Liver (tissue), 9 donors: ENCODE measurements around the gene PTPRD. TPM values are rescaled to one million over a fixed set of nuclear protein-coding genes. Genes with fewer than 3 reads are reported as not detected.

Experiments
- DNase-seq: peaks from one replicate; pipeline ENCODE4 v3.0.0-alpha.2; 2017; ENCODE audit warnings: low spot score
- H3K27ac ChIP-seq, 2 donors: one replicate each; pipeline ENCODE4 v1.7.0; 2013; ENCODE audit warnings: inconsistent platforms in 2 of 2, low read length in 2 of 2, control low read depth in 1 of 2, low read depth in 1 of 2, mild to moderate bottlenecking in 1 of 2
- H3K27me3 ChIP-seq, 4 donors: one replicate each; pipeline versions ENCODE4 v1.6.1 to v1.7.0; 2013; ENCODE audit warnings: low read length in 3 of 4, inconsistent platforms in 1 of 4, mild to moderate bottlenecking in 1 of 4, moderate library complexity in 1 of 4; ENCODE audit not compliant: control insufficient read depth in 4 of 4, insufficient read depth in 4 of 4
- H3K36me3 ChIP-seq, 4 donors: one replicate each; pipeline versions ENCODE4 v1.6.1 to v1.7.0; 2013; ENCODE audit warnings: low read length in 3 of 4, mild to moderate bottlenecking in 3 of 4, low read depth in 1 of 4, moderate library complexity in 1 of 4; ENCODE audit not compliant: control insufficient read depth in 4 of 4, insufficient read depth in 3 of 4
- H3K4me1 ChIP-seq, 4 donors: one replicate each; pipeline versions ENCODE4 v1.6.1 to v1.7.0; 2013; ENCODE audit warnings: low read length in 3 of 4, mild to moderate bottlenecking in 3 of 4, moderate library complexity in 1 of 4; ENCODE audit not compliant: control insufficient read depth in 4 of 4, insufficient read depth in 4 of 4
- H3K4me3 ChIP-seq, 3 donors: one replicate each; pipeline versions ENCODE4 v1.6.1 to v1.7.0; 2013; ENCODE audit warnings: low read length in 3 of 3, control low read depth in 1 of 3, low read depth in 1 of 3, mild to moderate bottlenecking in 1 of 3
- H3K9ac ChIP-seq, 2 donors: one replicate each; pipeline ENCODE4 v1.7.0; 2013; ENCODE audit warnings: low read length in 2 of 2, mild to moderate bottlenecking in 2 of 2, moderate library complexity in 2 of 2, control low read depth in 1 of 2, low read depth in 1 of 2
- H3K9me3 ChIP-seq, 4 donors: one replicate each; pipeline versions ENCODE4 v1.6.1 to v1.7.0; 2013; ENCODE audit warnings: low read length in 3 of 4; ENCODE audit not compliant: control insufficient read depth in 4 of 4
- EGR1 ChIP-seq, 2 donors: IDR thresholded peaks; 2 replicates each; pipeline ENCODE4 v1.6.1; 2016 to 2018; ENCODE audit warnings: antibody characterized with exemption in 2 of 2, low read depth in 2 of 2
- FOXA1 ChIP-seq: IDR thresholded peaks from 2 replicates; pipeline ENCODE4 v1.6.1; 2016; ENCODE audit warnings: antibody characterized with exemption
- FOXA2 ChIP-seq: IDR thresholded peaks from 2 replicates; pipeline ENCODE4 v1.6.1; 2016; ENCODE audit warnings: antibody characterized with exemption
- GABPA ChIP-seq, 2 donors: IDR thresholded peaks in 1 of 2; conservative IDR thresholded peaks in 1 of 2; 2 replicates each; pipeline ENCODE4 v1.6.1; 2016; ENCODE audit warnings: antibody characterized with exemption in 2 of 2, mild to moderate bottlenecking in 1 of 2, moderate library complexity in 1 of 2
- HNF4A ChIP-seq, 2 donors: conservative IDR thresholded peaks; 2 replicates each; pipeline ENCODE4 v1.6.1; 2016; ENCODE audit warnings: antibody characterized with exemption in 2 of 2, mild to moderate bottlenecking in 2 of 2
- HNF4G ChIP-seq: IDR thresholded peaks from 2 replicates; pipeline ENCODE4 v1.6.1; 2016; ENCODE audit warnings: antibody characterized with exemption
- NR2F2 ChIP-seq: IDR thresholded peaks from 2 replicates; pipeline ENCODE4 v1.6.1; 2016; ENCODE audit warnings: antibody characterized with exemption
- RAD21 ChIP-seq, 2 donors: IDR thresholded peaks; 2 replicates each; pipeline ENCODE4 v1.6.1; 2016; ENCODE audit warnings: antibody characterized with exemption in 2 of 2, mild to moderate bottlenecking in 2 of 2
- RXRA ChIP-seq, 2 donors: IDR thresholded peaks; 2 replicates each; pipeline ENCODE4 v1.6.1; 2017 to 2018; ENCODE audit warnings: antibody characterized with exemption in 2 of 2, mild to moderate bottlenecking in 1 of 2
- TAF1 ChIP-seq: conservative IDR thresholded peaks from 2 replicates; pipeline ENCODE4 v1.6.1; 2016; ENCODE audit warnings: antibody characterized with exemption, mild to moderate bottlenecking
- YY1 ChIP-seq: IDR thresholded peaks from 2 replicates; pipeline ENCODE4 v1.6.1; 2016; ENCODE audit warnings: antibody characterized with exemption, mild to moderate bottlenecking
- WGBS: extraction: QIAGEN DNeasy Blood & Tissue Kit; methylation state at CpG from one replicate; pipeline ENCODE4 v1.1.7; 2013; 5-methylcytosine and 5-hydroxymethylcytosine counted together
- polyA plus RNA-seq, 2 donors: library from polyadenylated mRNA; stranded (reverse) in 1 of 2; unstranded in 1 of 2; fragments of 200-250 nt in 1 of 2; fragments of >200 nt in 1 of 2; fragmentation: Nextera tagmentation in 1 of 2; extraction: Ambion mirVana in 1 of 2; gene quantifications; one replicate each; pipeline versions ENCODE4 v1.2.1 to v1.2.3, GENCODE V29; 2013 to 2015
- total RNA-seq, 2 donors: library from RNA; depleted of rRNA; stranded (reverse); fragments of >200 nt; gene quantifications; one replicate each; pipeline ENCODE4 v1.2.3, GENCODE V29; 2014
- TF ChIP-seq, protein P1 (sequence below): IDR thresholded peaks from 2 replicates; pipeline ENCODE4 v1.6.1; 2016; ENCODE audit warnings: antibody characterized with exemption, mild to moderate bottlenecking
- TF ChIP-seq, protein P2 (sequence below): IDR thresholded peaks from 2 replicates; pipeline ENCODE4 v1.6.1; 2016; ENCODE audit warnings: antibody characterized with exemption
- TF ChIP-seq, protein P3 (sequence below): IDR thresholded peaks from 2 replicates; pipeline ENCODE4 v1.6.1; 2016; ENCODE audit warnings: antibody characterized with exemption
- TF ChIP-seq, protein P4 (sequence below): IDR thresholded peaks from 2 replicates; pipeline ENCODE4 v1.6.1; 2016; ENCODE audit warnings: antibody characterized with exemption
- donor health status: healthy.
- donor health status: healthy.
- donor health status: healthy.
- donor health status: healthy.
- donor health status: healthy.

PTPRD gene
- total and polyA plus RNA-seq, 4 donors, result 0.78 to 34.2 (median 4.7) TPM

DNA sequence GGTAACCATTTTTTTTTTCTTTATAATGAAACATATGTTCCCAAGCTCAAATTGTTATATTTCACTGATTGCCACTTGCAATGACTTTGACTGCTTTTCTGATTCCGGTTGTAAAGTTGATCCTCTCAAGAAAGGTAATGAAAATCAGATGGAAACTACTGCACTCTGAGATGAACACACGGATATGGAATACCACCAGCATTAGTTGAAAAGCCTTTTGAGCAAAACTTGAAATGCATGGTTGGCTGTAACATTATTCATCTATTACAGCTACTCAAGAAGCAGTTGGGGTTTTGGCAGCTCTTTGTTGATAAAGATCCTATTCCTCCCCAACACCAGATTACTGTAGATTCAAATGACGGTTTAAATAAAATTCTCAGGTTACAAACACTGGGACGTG is 2221.7 kb downstream of the PTPRD start:
- Histone ChIP-seq H3K36me3 (no peaks in the 10 kb centered on the region), H3K9me3 (no peaks in the 10 kb centered on the region), H3K27me3 (no peaks in the 10 kb centered on the region), H3K27ac (no peak overlapping the region), H3K9ac (no peak overlapping the region), H3K4me3 (no peak overlapping the region), H3K4me1 (peaks cover 0 to 4% (median 2%) of the 10 kb centered on the region in 4 donors)
- TF ChIP-seq RAD21 (IDR thresholded peaks at IDR 0.05) (no peak), FOXA1 (no peak)
- TF ChIP-seq, protein P1, sequence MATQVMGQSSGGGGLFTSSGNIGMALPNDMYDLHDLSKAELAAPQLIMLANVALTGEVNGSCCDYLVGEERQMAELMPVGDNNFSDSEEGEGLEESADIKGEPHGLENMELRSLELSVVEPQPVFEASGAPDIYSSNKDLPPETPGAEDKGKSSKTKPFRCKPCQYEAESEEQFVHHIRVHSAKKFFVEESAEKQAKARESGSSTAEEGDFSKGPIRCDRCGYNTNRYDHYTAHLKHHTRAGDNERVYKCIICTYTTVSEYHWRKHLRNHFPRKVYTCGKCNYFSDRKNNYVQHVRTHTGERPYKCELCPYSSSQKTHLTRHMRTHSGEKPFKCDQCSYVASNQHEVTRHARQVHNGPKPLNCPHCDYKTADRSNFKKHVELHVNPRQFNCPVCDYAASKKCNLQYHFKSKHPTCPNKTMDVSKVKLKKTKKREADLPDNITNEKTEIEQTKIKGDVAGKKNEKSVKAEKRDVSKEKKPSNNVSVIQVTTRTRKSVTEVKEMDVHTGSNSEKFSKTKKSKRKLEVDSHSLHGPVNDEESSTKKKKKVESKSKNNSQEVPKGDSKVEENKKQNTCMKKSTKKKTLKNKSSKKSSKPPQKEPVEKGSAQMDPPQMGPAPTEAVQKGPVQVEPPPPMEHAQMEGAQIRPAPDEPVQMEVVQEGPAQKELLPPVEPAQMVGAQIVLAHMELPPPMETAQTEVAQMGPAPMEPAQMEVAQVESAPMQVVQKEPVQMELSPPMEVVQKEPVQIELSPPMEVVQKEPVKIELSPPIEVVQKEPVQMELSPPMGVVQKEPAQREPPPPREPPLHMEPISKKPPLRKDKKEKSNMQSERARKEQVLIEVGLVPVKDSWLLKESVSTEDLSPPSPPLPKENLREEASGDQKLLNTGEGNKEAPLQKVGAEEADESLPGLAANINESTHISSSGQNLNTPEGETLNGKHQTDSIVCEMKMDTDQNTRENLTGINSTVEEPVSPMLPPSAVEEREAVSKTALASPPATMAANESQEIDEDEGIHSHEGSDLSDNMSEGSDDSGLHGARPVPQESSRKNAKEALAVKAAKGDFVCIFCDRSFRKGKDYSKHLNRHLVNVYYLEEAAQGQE, result no peak
- TF ChIP-seq, protein P2, sequence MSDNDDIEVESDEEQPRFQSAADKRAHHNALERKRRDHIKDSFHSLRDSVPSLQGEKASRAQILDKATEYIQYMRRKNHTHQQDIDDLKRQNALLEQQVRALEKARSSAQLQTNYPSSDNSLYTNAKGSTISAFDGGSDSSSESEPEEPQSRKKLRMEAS, result no peak
- 92% methylated on average over 4 of the region's 4 CpGs for WGBS
- no peak for DNase-seq

DNA sequence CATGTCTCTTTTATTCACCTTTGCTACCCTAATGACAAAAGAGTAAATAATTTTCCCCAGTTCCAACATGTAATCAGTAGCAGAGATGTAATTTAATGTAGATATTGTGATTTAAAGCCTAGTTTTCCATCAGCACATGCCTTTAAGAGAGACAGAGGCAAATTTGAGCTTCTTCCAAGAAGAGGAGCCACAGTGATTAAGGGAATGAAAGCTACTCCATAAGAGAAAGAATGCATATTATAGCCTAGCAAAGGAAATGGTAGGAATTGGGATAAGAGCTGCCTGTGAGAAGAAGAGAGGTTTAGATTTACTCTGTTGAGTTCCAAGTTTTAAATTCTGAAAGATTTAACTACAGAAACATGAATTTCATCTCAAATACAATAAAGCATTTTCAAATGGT is 2222.2 kb downstream of the PTPRD start:
- H3K4me3 ChIP-seq, result no peak overlapping the region
- H3K27ac ChIP-seq, result no peak overlapping the region
- no peaks in the 10 kb centered on the region for H3K27me3 ChIP-seq
- no peak overlapping the region for H3K9ac ChIP-seq
- TF ChIP-seq TAF1, result no peak
- TF ChIP-seq YY1, result no peak
- TF ChIP-seq, protein P2, result no peak
- TF ChIP-seq, protein P3, sequence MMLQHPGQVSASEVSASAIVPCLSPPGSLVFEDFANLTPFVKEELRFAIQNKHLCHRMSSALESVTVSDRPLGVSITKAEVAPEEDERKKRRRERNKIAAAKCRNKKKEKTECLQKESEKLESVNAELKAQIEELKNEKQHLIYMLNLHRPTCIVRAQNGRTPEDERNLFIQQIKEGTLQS, result no peak
- TF ChIP-seq GABPA (IDR thresholded peaks at IDR 0.05 in 1 of 2, conservative IDR thresholded peaks at IDR 0.05 in 1 of 2), result no peak
- TF ChIP-seq FOXA2, result no peak
- TF ChIP-seq EGR1 (IDR thresholded peaks at IDR 0.05; ENCODE audit: low read depth in 2 of 2), result no peak
- no peak for TF ChIP-seq RXRA (IDR thresholded peaks at IDR 0.05)
- TF ChIP-seq RAD21 (IDR thresholded peaks at IDR 0.05), result no peak
- TF ChIP-seq HNF4G, result no peak
- TF ChIP-seq FOXA1, result no peak
- no peak for TF ChIP-seq HNF4A (conservative IDR thresholded peaks at IDR 0.05)
- TF ChIP-seq, protein P1, result no peak
- TF ChIP-seq, protein P4, sequence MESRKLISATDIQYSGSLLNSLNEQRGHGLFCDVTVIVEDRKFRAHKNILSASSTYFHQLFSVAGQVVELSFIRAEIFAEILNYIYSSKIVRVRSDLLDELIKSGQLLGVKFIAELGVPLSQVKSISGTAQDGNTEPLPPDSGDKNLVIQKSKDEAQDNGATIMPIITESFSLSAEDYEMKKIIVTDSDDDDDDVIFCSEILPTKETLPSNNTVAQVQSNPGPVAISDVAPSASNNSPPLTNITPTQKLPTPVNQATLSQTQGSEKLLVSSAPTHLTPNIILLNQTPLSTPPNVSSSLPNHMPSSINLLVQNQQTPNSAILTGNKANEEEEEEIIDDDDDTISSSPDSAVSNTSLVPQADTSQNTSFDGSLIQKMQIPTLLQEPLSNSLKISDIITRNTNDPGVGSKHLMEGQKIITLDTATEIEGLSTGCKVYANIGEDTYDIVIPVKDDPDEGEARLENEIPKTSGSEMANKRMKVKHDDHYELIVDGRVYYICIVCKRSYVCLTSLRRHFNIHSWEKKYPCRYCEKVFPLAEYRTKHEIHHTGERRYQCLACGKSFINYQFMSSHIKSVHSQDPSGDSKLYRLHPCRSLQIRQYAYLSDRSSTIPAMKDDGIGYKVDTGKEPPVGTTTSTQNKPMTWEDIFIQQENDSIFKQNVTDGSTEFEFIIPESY, result no peak
- no peak for TF ChIP-seq NR2F2
- peaks cover 0 to 4% (median under 1%) of the 10 kb centered on the region in 4 donors for H3K4me1 ChIP-seq
- no peak for DNase-seq
- H3K9me3 ChIP-seq, result no peaks in the 10 kb centered on the region
- H3K36me3 ChIP-seq, result no peaks in the 10 kb centered on the region
